Smooth muscle cell (in vitro differentiated cells): Measurements from ENCODE around the gene DYNC2I2. TPM values are rescaled to one million over a fixed set of nuclear protein-coding genes. Genes with fewer than 3 reads are reported as not detected.

ENCODE experiments used
- DNase-seq: peaks from one replicate; lab custom pipeline; 2025; ENCODE audit not compliant: unreplicated experiment; lab: John Stamatoyannopoulos, UW
- H2AFZ ChIP-seq: fragments of 200-600 bp; sonication (generic); 2 replicates; pipeline ENCODE4 v1.6.0; 2016; ENCODE audit warnings: antibody characterized with exemption, low read depth, mild to moderate bottlenecking
- H3F3A ChIP-seq: fragments of 200-600 bp; sonication (generic); 2 replicates; pipeline ENCODE4 v1.6.0; 2017; ENCODE audit warnings: antibody characterized with exemption, low read depth
- H3K27ac ChIP-seq: fragments of 200-600 bp; sonication (generic); 2 replicates; pipeline ENCODE4 v1.5.1; 2016; ENCODE audit warnings: low read depth, mild to moderate bottlenecking
- H3K27me3 ChIP-seq: fragments of 200-600 bp; sonication (generic); 2 replicates; pipeline ENCODE4 v1.6.1; 2016; ENCODE audit warnings: low read depth, mild to moderate bottlenecking
- H3K36me3 ChIP-seq: fragments of 200-600 bp; sonication (generic); 2 replicates; pipeline ENCODE4 v1.5.1; 2016; ENCODE audit warnings: low read depth
- H3K4me1 ChIP-seq: fragments of 200-600 bp; sonication (generic); 2 replicates; pipeline ENCODE4 v1.5.1; 2016; ENCODE audit warnings: low read depth
- H3K4me2 ChIP-seq: fragments of 200-600 bp; sonication (generic); 2 replicates; pipeline ENCODE4 v1.6.0; 2016; ENCODE audit warnings: mild to moderate bottlenecking
- H3K4me3 ChIP-seq: fragments of 200-600 bp; sonication (generic); 2 replicates; pipeline ENCODE4 v1.5.1; 2016; ENCODE audit warnings: mild to moderate bottlenecking
- H3K79me2 ChIP-seq: fragments of 200-600 bp; sonication (generic); 2 replicates; pipeline ENCODE4 v1.6.0; 2016; ENCODE audit warnings: low read depth, mild to moderate bottlenecking
- H3K9ac ChIP-seq: fragments of 200-600 bp; sonication (generic); 2 replicates; pipeline ENCODE4 v1.6.0; 2016; ENCODE audit warnings: low read depth
- H3K9me3 ChIP-seq: fragments of 200-600 bp; sonication (generic); replicated peaks from 2 replicates; pipeline ENCODE4 v1.5.1; 2016; ENCODE audit warnings: low read depth
- H4K20me1 ChIP-seq: fragments of 200-600 bp; sonication (generic); 2 replicates; pipeline ENCODE4 v1.6.0; 2016; ENCODE audit warnings: low read depth
- CTCF ChIP-seq: fragments of 200-600 bp; sonication (generic); IDR thresholded peaks from 2 replicates; pipeline ENCODE4 v1.5.1; 2017; ENCODE audit warnings: borderline replicate concordance, mild to moderate bottlenecking, antibody characterized with exemption; ENCODE audit not compliant: insufficient read depth, poor library complexity, severe bottlenecking
- WGBS: methylation state at CpG from one replicate; pipeline ENCODE4 v1.1.7; 2016; ENCODE audit warnings: low lambda C conversion rate; 5-methylcytosine and 5-hydroxymethylcytosine counted together
- polyA plus RNA-seq: library from polyadenylated mRNA; unstranded; fragments of >200 nt; fragmentation: Nextera tagmentation; extraction: Ambion mirVana; gene quantifications from 2 replicates; pipeline ENCODE4 v1.2.1, GENCODE V29; 2016
- total RNA-seq: library from RNA; depleted of rRNA; stranded (reverse); fragments of >200 nt; gene quantifications from 2 replicates; pipeline ENCODE4 v1.2.3, GENCODE V29; 2014

The DYNC2I2 gene
- total and polyA plus RNA-seq, 2 experiments from 2014 or later = 23.5 to 50.9 TPM

- peaks cover 7% of the 10 kb centered on the region for H4K20me1 ChIP-seq
- WGBS = 94% methylated on average over 10 of the region's 10 CpGs
- DNase-seq = no peak
- no peak overlapping the region for H3K4me3 ChIP-seq
- no peak overlapping the region for H2AFZ ChIP-seq
- peaks cover 4% of the 10 kb centered on the region for H3K36me3 ChIP-seq
- TF ChIP-seq CTCF = no peak
- no peaks in the 10 kb centered on the region for H3K27me3 ChIP-seq
- H3K9me3 ChIP-seq = no peaks in the 10 kb centered on the region
- H3K9ac ChIP-seq = no peak overlapping the region
- H3F3A ChIP-seq = peaks cover 10% of the 10 kb centered on the region
- H3K27ac ChIP-seq = no peak overlapping the region
- H3K4me1 ChIP-seq = no peaks in the 10 kb centered on the region
- H3K4me2 ChIP-seq = no peak overlapping the region
- H3K79me2 ChIP-seq = no peaks in the 10 kb centered on the region
These were observed 27.5 kb downstream of the DYNC2I2 start for GRCh38 chr9:128629136-128629535.

GRCh38 chr9:128628471-128629048 is 28.1 kb downstream of the DYNC2I2 start:
- Histone ChIP-seq H3K27me3 (no peaks in the 10 kb centered on the region), H2AFZ (no peak overlapping the region), H4K20me1 (peaks cover 7% of the 10 kb centered on the region), H3K4me1 (no peaks in the 10 kb centered on the region), H3K4me2 (no peak overlapping the region), H3K36me3 (peaks cover 4% of the 10 kb centered on the region), H3K27ac (no peak overlapping the region), H3K9me3 (no peaks in the 10 kb centered on the region), H3K79me2 (no peaks in the 10 kb centered on the region), H3K4me3 (no peak overlapping the region), H3K9ac (no peak overlapping the region), H3F3A (peaks cover 7% of the 10 kb centered on the region)
- WGBS = 88% methylated on average over 17 of the region's 17 CpGs
- TF ChIP-seq CTCF = no peak
- no peak for DNase-seq

- Histone ChIP-seq H3K4me3 (no peak overlapping the region), H3K4me2 (no peak overlapping the region), H3K27ac (no peak overlapping the region), H3K9ac (no peak overlapping the region), H3K4me1 (no peaks in the 10 kb centered on the region), H3K79me2 (no peaks in the 10 kb centered on the region), H3K27me3 (no peaks in the 10 kb centered on the region), H4K20me1 (peaks cover 7% of the 10 kb centered on the region), H2AFZ (no peak overlapping the region), H3K36me3 (peaks cover 4% of the 10 kb centered on the region), H3F3A (peaks cover 7% of the 10 kb centered on the region), H3K9me3 (no peaks in the 10 kb centered on the region)
- TF ChIP-seq CTCF = no peak
- no peak for DNase-seq
- whole genome bisulfite sequencing = 95% methylated on average over 13 of the region's 13 CpGs
These were observed 28.7 kb downstream of the DYNC2I2 start for GRCh38 chr9:128627906-128628305.

GRCh38 chr9:128627127-128627715 is 29.4 kb downstream of the DYNC2I2 start:
- no peak overlapping the region for H3K4me2 ChIP-seq

More at GRCh38 chr9:128627127-128627715, 29.4 kb downstream of the DYNC2I2 start:
- H3K9me3 ChIP-seq = no peaks in the 10 kb centered on the region
- no peak overlapping the region for H2AFZ ChIP-seq
- H3K4me1 ChIP-seq = no peaks in the 10 kb centered on the region
- 97% methylated on average over 15 of the region's 15 CpGs for WGBS
- H3K4me3 ChIP-seq = no peak overlapping the region
- H3F3A ChIP-seq = peaks cover 7% of the 10 kb centered on the region
- no peaks in the 10 kb centered on the region for H3K27me3 ChIP-seq
- no peak overlapping the region for H3K9ac ChIP-seq
- peaks cover 4% of the 10 kb centered on the region for H3K36me3 ChIP-seq
- DNase-seq = no peak
- no peak overlapping the region for H3K27ac ChIP-seq
- no peaks in the 10 kb centered on the region for H3K79me2 ChIP-seq
- no peak for TF ChIP-seq CTCF
- peaks cover 7% of the 10 kb centered on the region for H4K20me1 ChIP-seq
